ENCODE data around the gene C3orf33. TPM values are rescaled to one million over a fixed set of nuclear protein-coding genes. Genes with fewer than 3 reads are reported as not detected.

C3orf33 gene
- total and polyA plus RNA-seq, 2 of the 8 experiments (the other 6 are each of a cell fraction or from before 2014, with no cell fraction given): 3.4 to 4.5 TPM

DNA sequence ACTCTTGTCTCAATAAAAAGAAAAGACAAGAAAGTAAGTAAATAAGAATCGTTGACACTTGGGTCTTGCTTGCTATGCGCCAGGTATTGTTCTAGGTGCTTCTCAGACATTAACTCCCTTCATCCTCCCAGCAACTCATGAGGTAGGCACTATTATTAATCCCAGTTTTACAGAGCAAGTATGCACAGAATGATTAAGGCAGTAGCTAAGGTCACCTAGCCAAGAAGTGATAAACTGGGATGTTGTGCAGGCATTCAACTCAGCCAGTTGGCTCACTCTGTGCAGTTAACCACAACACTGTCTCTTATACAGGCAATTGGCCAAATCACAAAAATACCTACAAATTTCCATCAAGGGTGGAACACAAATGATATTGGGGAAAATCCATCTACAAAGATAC, 1.7 kb upstream of the C3orf33 start:
- Histone ChIP-seq H3K4me2 (ENCODE audit: insufficient read depth in 1 of 2, low read depth in 2 of 2, low read length in 2 of 2) (no peak overlapping the region), H4K5ac (ENCODE audit: insufficient read length, low read depth, low read length) (no peak overlapping the region), H4K8ac (ENCODE audit: extremely low read depth, insufficient read depth, low read length) (no peak overlapping the region), H3K14ac (ENCODE audit: insufficient read length) (no peak overlapping the region), H3K4me3 (ENCODE audit: extremely low read depth in 1 of 4, insufficient read depth in 2 of 4, low read depth in 3 of 4, low read length in 4 of 4) (no peak overlapping the region), H3K4me1 (replicated peaks in 1 of 4; ENCODE audit: control insufficient read depth in 3 of 4, insufficient read depth in 4 of 4, low read length in 3 of 4) (peaks cover 0 to 2% (median 1%) of the 10 kb centered on the region in 4 experiments; a peak in 3 of 7 replicates), H4K91ac (replicated peaks; ENCODE audit: insufficient read length, low read length) (no peak overlapping the region), H3K36me3 (ENCODE audit: control insufficient read depth in 2 of 4, insufficient read depth in 4 of 4, low read length in 3 of 4) (no peaks in the 10 kb centered on the region), H2BK20ac (ENCODE audit: low read length) (no peak overlapping the region), H2BK5ac (ENCODE audit: low read depth, low read length) (no peak overlapping the region), H3K23ac (ENCODE audit: insufficient read length) (no peak overlapping the region), H3K18ac (ENCODE audit: extremely low read depth, low read length) (no peak overlapping the region), H3K23me2 (ENCODE audit: low read depth, low read length) (no peaks in the 10 kb centered on the region), H3K79me1 (ENCODE audit: low read depth, low read length) (no peaks in the 10 kb centered on the region), H3K9ac (replicated peaks in 1 of 4; ENCODE audit: extremely low read depth in 1 of 4, low read depth in 3 of 4, low read length in 3 of 4) (no peak overlapping the region), H3K27me3 (replicated peaks in 1 of 4; ENCODE audit: control insufficient read depth in 3 of 4, extremely low read depth in 1 of 4, insufficient read depth in 3 of 4, low read length in 3 of 4) (no peaks in the 10 kb centered on the region; a peak in 1 of 7 replicates), H4K20me1 (replicated peaks in 1 of 2; ENCODE audit: control insufficient read depth in 1 of 2, insufficient read depth in 2 of 2, low read length in 2 of 2) (no peaks in the 10 kb centered on the region), H2AK5ac (ENCODE audit: low read depth, low read length) (no peak overlapping the region), H3K79me2 (ENCODE audit: control insufficient read depth in 1 of 2, insufficient read depth in 2 of 2, low read length in 2 of 2) (no peaks in the 10 kb centered on the region), H2BK12ac (ENCODE audit: low read depth, low read length) (no peak overlapping the region), H3K9me3 (ENCODE audit: insufficient read depth in 2 of 2, low read depth in 1 of 2, low read length in 1 of 2) (no peaks in the 10 kb centered on the region), H2AFZ (ENCODE audit: low read length) (no peak overlapping the region), H3K56ac (replicated peaks; ENCODE audit: insufficient read length, low read depth, low read length) (no peak overlapping the region), H2BK120ac (replicated peaks; ENCODE audit: low read depth, low read length) (no peak overlapping the region), H2BK15ac (ENCODE audit: low read length) (no peak overlapping the region), H3K4ac (replicated peaks; ENCODE audit: insufficient read length, low read depth, low read length) (no peak overlapping the region), H3K27ac (ENCODE audit: low read depth, low read length) (no peak overlapping the region)
- WGBS, 2 experiments (ENCODE audit: extremely low coverage in 1 of 2, insufficient coverage in 1 of 2, insufficient read length in 1 of 2, insufficient replicate concordance in 2 of 2, low coverage in 1 of 2, low lambda C conversion rate in 2 of 2, missing lambda C conversion rate in 1 of 2): 97% methylated on average over 2 of the region's 2 CpGs; no CpG with 5 or more reads in 1 of the 2 experiments
- no peak for DNase-seq (ENCODE audit: low read depth in 1 of 2, low spot score in 2 of 2)
- CTCF ChIA-PET (ENCODE audit: partially characterized antibody): interaction anchor here (0.6 to 2.6 kb wide), 2 partner anchors 17 to 854 kb away, joined by 3 to 23 read pairs; no protein-coding TSS in a partner anchor
- FAIRE-seq: no peak
- POLR2A ChIA-PET (ENCODE audit: partially characterized antibody): no interaction called here
- TF ChIP-seq TEAD4 (IDR thresholded peaks at IDR 0.05; ENCODE audit: low read depth, low read length): no peak

Data from H1 (cell line).